GM19455 (cell line): ENCODE measurements around the gene FGF1.

Experiments used
- ATAC-seq: cut with Tn5 transposase; IDR thresholded peaks from one replicate; pipeline ENCODE4 v1.9.1; 2021; ENCODE audit not compliant: unreplicated experiment

The FGF1 gene

GRCh38 chr5:142587354-142587965 is 98.4 kb downstream of the FGF1 start:
- no peak for ATAC-seq

- ATAC-seq = no peak
These were observed 99.3 kb downstream of the FGF1 start for GRCh38 chr5:142586552-142586951.

- no peak for ATAC-seq
These were observed 100.4 kb downstream of the FGF1 start for GRCh38 chr5:142585451-142585850.

- ATAC-seq = no peak
These were observed 101.0 kb downstream of the FGF1 start for GRCh38 chr5:142584891-142585290.

GRCh38 chr5:142578161-142578830 is 107.6 kb downstream of the FGF1 start:
- ATAC-seq = no peak

GRCh38 chr5:142576804-142577203 is 109.1 kb downstream of the FGF1 start:
- ATAC-seq = no peak

- no peak for ATAC-seq
These were observed 109.6 kb downstream of the FGF1 start for GRCh38 chr5:142576303-142576702.

- no peak for ATAC-seq
These were observed 113.9 kb downstream of the FGF1 start for GRCh38 chr5:142572006-142572405.

GRCh38 chr5:142571371-142571770 is 114.5 kb downstream of the FGF1 start:
- no peak for ATAC-seq

GRCh38 chr5:142569905-142570304 is 116.0 kb downstream of the FGF1 start:
- no peak for ATAC-seq

- no peak for ATAC-seq
These were observed 116.9 kb downstream of the FGF1 start for GRCh38 chr5:142568996-142569335.

GRCh38 chr5:142568283-142568995 is 117.5 kb downstream of the FGF1 start:
- ATAC-seq = no peak

GRCh38 chr5:142561486-142562097 is 124.3 kb downstream of the FGF1 start:
- no peak for ATAC-seq

GRCh38 chr5:142561029-142561428 is 124.9 kb downstream of the FGF1 start:
- ATAC-seq = no peak

- ATAC-seq = no peak
These were observed 133.8 kb downstream of the FGF1 start for GRCh38 chr5:142552107-142552506.

GRCh38 chr5:142551338-142552067 is 134.4 kb downstream of the FGF1 start:
- no peak for ATAC-seq

- no peak for ATAC-seq
These were observed 135.4 kb downstream of the FGF1 start for GRCh38 chr5:142550471-142550870.

GRCh38 chr5:142549834-142550233 is 136.1 kb downstream of the FGF1 start:
- no peak for ATAC-seq

GRCh38 chr5:142548739-142549275 is 137.1 kb downstream of the FGF1 start:
- ATAC-seq = no peak

- no peak for ATAC-seq
These were observed 138.2 kb downstream of the FGF1 start for GRCh38 chr5:142547445-142548380.
